Fibroblast of pulmonary artery (primary cell): Measurements from ENCODE around the gene COG5.

ENCODE experiments used
- DNase-seq: peaks from one replicate; pipeline ENCODE4 v3.0.0-alpha.2; 2010; ENCODE audit warnings: low read depth
- H3K4me3 ChIP-seq: replicated peaks from 2 replicates; pipeline ENCODE4 v1.5.1; 2011; ENCODE audit warnings: low read depth, mild to moderate bottlenecking, control low read depth, low read length, moderate library complexity
- TF ChIP-seq, protein P1 (sequence below): IDR thresholded peaks from 2 replicates; pipeline ENCODE4 v1.5.1; 2011; ENCODE audit warnings: mild to moderate bottlenecking, control low read depth, low read length, inconsistent platforms; ENCODE audit errors: missing control alignments

Gene COG5

DNA sequence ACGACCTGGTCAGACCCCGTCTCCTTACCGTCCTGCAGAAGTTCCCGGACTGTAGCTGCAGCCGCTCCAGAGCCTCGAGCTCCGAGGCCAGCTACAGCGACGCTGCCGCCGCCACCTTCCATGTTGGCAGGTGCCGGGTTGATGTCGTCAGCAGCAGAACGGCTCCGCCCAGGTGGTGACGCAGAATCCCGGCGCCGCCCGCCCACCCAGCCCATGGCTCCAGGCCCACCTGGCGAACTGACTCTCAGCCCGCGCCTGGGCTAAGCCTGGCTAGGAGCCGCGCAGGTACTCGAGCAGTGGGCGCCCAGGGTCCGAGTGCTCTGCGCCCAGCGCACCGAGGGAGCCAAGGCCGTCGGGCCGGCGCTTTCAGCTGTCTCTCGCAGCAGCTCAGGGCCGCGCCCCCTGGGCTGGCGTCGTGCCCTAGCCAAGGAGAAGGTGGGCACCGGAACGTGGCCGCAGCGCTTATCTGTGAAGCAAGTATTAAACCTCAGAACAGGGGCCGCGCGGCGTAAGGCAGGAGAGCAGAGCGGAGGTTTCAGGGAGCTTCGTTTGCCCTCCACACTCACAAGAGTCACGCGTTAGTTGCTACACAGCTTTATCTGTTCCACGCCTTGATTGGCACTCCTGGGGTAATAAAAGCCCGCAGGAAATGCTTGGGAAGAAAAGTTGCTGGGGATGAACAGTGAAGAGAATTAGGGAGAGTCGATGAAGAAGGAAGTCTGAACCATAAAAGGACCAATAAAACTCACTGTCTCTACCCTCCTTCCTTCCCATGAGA, at the start of gene COG5, which contains the start of gene DUS4L:
COG5 (minus strand) TSS at position 146 of the 778 bp plus-strand sequence; CDS start at position 122, 24 bp downstream.
DUS4L (plus strand) TSS at position 197 of the 778 bp plus-strand sequence. CDS start 3,100 bp downstream, outside the sequence.
- TF ChIP-seq, protein P1, sequence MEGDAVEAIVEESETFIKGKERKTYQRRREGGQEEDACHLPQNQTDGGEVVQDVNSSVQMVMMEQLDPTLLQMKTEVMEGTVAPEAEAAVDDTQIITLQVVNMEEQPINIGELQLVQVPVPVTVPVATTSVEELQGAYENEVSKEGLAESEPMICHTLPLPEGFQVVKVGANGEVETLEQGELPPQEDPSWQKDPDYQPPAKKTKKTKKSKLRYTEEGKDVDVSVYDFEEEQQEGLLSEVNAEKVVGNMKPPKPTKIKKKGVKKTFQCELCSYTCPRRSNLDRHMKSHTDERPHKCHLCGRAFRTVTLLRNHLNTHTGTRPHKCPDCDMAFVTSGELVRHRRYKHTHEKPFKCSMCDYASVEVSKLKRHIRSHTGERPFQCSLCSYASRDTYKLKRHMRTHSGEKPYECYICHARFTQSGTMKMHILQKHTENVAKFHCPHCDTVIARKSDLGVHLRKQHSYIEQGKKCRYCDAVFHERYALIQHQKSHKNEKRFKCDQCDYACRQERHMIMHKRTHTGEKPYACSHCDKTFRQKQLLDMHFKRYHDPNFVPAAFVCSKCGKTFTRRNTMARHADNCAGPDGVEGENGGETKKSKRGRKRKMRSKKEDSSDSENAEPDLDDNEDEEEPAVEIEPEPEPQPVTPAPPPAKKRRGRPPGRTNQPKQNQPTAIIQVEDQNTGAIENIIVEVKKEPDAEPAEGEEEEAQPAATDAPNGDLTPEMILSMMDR, result no peak
- DNase-seq, result peak; percentile 80
- peak within 1 kb of the TSS; percentile 92 for H3K4me3 ChIP-seq

DNA sequence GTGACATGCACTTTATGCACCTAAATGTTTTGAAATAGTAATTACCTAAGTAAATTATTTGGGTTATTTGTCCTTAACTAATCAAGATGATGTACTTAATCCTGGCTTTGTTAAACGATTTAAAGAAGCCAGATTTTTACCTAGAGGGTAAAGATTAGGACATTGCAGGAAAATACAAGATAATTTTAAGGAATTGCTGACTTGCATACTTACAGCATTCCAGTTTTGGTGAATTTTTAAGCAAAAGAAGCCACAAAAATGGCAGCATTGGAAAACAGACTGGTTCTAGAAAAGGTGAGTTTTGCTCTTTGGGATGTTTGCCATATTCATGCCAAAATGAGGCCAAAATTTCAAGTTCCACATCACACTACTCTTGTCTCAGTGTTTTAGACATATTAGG, 49.7 kb upstream of the COG5 start:
- no peak for DNase-seq
- TF ChIP-seq, protein P1, result no peak
- H3K4me3 ChIP-seq, result no peak overlapping the region

DNA sequence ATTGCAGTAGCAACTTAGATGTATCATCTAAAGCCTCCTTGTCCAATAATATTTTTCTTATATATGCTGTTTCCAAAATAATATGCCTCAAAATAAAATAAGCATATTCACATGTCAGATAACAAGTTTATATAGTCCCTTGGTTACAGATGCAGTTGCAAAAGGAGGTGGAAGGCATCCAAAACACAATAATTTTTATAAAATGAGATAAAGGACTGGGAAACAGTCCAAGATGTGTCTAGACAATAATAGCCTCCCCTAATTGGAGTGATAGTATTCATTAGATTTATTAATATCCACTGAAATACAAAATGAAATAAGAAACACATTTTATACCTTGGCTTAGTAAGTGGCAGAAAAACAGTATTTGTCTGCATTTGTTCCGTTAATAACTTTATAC, 46.6 kb upstream of the COG5 start:
- H3K4me3 ChIP-seq, result no peak overlapping the region
- TF ChIP-seq, protein P1, result no peak
- peak; percentile 64 for DNase-seq

DNA sequence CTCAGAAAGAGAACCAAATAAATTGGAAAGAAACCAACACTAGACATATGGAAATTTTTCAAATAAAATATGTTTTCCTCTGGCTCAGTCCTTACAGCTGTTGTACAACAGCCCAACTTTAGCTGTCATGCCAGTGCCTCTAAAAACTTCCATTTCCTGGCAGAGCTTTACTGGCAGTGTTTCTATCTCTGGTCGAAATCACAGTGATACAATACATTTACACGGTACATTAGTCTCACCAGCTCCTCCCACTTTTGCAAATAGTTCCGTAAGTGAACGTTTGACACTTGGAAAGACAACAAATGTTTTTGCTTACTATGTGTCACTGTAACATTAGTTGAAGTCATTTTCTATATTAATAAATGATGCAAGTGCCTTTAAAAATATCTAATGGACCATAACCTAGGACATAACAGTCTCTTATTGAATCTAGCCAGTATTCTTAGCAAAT, 46.1 kb upstream of the COG5 start:
- H3K4me3 ChIP-seq, result no peak overlapping the region
- peak; percentile 63 for DNase-seq
- TF ChIP-seq, protein P1, result no peak

DNA sequence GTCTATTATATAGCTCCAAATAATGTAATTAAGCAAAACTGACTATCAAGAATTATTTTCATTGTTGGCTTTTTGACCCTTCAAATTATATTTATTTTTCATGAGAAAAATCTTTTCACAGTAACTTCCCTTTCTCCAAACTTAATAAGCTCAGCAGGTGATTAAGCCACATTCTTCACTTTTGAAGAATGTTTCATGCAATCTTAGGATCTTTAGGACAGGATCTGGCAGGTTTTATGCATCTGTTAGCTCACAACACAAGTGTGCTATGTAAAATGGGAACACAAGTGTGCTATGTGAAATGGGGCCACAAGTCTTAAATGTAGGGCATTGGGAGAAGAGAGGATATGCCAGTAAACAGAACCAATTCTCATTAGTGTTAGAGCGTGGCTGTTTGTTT, 42.6 kb upstream of the COG5 start:
- no peak overlapping the region for H3K4me3 ChIP-seq
- no peak for DNase-seq
- TF ChIP-seq, protein P1, result no peak

DNA sequence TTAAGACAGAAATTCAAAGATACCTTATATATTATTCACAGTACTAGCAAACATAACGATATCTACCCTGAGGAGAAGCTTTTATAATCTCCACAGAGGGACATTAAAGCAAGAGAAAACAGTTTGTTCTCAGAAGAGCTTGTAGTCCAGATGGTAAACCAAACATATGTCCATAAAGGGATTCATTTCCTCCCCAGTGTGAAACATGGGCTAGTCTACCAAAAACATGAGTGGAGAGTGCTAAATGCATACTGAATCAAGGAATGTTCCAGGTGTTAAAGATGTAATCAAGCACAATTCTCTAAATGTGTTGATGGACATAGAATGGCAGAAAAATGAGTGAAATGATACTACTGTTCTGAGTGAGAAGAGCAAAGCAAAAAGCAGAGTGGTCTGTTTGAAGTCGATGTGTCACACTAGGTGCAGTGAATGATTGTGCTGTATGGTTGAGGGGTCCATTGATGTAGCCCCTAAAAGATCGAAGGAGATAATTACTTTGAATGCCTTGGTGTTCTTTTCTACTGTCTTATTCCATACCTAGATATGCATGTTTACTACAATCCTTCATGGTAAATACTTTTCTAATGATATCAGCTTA, 41.6 kb upstream of the COG5 start:
- no peak overlapping the region for H3K4me3 ChIP-seq
- TF ChIP-seq, protein P1, result no peak
- DNase-seq, result no peak

DNA sequence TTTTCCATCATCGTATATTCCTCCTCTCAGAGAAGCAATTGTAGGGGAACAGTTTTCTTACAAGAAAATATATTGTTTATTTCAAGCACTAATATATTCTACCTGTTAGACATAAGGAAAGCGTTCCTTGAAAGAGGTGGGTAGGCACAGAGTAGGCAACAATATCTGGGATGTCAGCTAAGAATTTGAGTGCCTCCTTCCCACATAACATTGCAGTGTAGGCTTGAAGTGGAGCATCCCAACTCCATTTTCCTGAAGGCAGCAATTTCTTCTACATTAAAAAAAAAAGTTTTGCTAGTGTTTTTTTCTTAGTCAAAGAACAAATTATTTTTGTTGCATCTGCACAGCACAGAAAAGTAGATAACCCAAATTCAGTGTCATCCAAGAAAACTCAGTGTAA, 37.1 kb upstream of the COG5 start:
- DNase-seq, result no peak
- TF ChIP-seq, protein P1, result no peak
- no peak overlapping the region for H3K4me3 ChIP-seq
